Measurements from ENCODE around the gene AS3MT.

GRCh38 chr10:102900006-102900405, 30.7 kb downstream of the AS3MT start:
- TF ChIP-seq CTCF (IDR thresholded peaks at IDR 0.05) (no peak), EZH2phosphoT487 (IDR thresholded peaks at IDR 0.05) (no peak), EZH2 (IDR thresholded peaks at IDR 0.05) (no peak)

All from neural progenitor cell (in vitro differentiated cells).